CD8-positive, alpha-beta memory T cell (primary cell): ENCODE data around the gene DOK5. TPM values are rescaled to one million over a fixed set of nuclear protein-coding genes. Genes with fewer than 3 reads are reported as not detected.

Experiments used
- CTCF ChIA-PET: fragments of 350-600 bp; sonication (Branson Sonifier 250); formaldehyde crosslinking; loops from one replicate; lab custom pipeline; 2021; ENCODE audit warnings: antibody characterized with exemption; lab: Charles Lee
- POLR2A ChIA-PET: fragments of 350-600 bp; sonication (Branson Sonifier 250); formaldehyde crosslinking; loops from one replicate; lab custom pipeline; 2021; ENCODE audit warnings: antibody characterized with exemption; lab: Charles Lee
- DNase-seq, 5 donors: peaks; one replicate each; pipeline versions ENCODE4 v3.0.0 to v3.0.0-alpha.2; 2020 to 2022; ENCODE audit warnings: mixed read lengths in 1 of 5
- H3K27ac ChIP-seq: one replicate; pipeline ENCODE4 v1.7.0; 2013; ENCODE audit warnings: low read depth, mild to moderate bottlenecking, low read length, moderate library complexity
- H3K27me3 ChIP-seq: 2 replicates; pipeline ENCODE4 v1.7.0; 2013; ENCODE audit warnings: low read length, mild to moderate bottlenecking; ENCODE audit not compliant: insufficient read depth, poor library complexity, severe bottlenecking
- H3K36me3 ChIP-seq: 2 replicates; pipeline ENCODE4 v1.7.0; 2013; ENCODE audit warnings: mild to moderate bottlenecking, low read length, moderate library complexity; ENCODE audit not compliant: insufficient read depth
- H3K4me1 ChIP-seq: 2 replicates; pipeline ENCODE4 v1.7.0; 2013; ENCODE audit warnings: mild to moderate bottlenecking, low read length, moderate library complexity; ENCODE audit not compliant: insufficient read depth
- H3K4me3 ChIP-seq: 2 replicates; pipeline ENCODE4 v1.7.0; 2013; ENCODE audit warnings: mild to moderate bottlenecking, low read length
- H3K9me3 ChIP-seq: 2 replicates; pipeline ENCODE4 v1.7.0; 2013; ENCODE audit warnings: mild to moderate bottlenecking, low read length
- H3K27ac Mint-ChIP-seq, 8 donors: one replicate each; pipeline ENCODE4 v1.8.0; 2020 to 2021; ENCODE audit warnings: mixed read lengths in 8 of 8, mild to moderate bottlenecking in 6 of 8, inconsistent platforms in 3 of 8, moderate library complexity in 3 of 8
- H3K27me3 Mint-ChIP-seq, 2 donors: one replicate each; pipeline ENCODE4 v1.8.0; 2020 to 2021; ENCODE audit warnings: mixed read lengths in 2 of 2, mild to moderate bottlenecking in 1 of 2, moderate library complexity in 1 of 2
- H3K36me3 Mint-ChIP-seq, 3 donors: one replicate each; pipeline ENCODE4 v1.8.0; 2020 to 2021; ENCODE audit warnings: mixed read lengths in 3 of 3, inconsistent platforms in 1 of 3, mild to moderate bottlenecking in 1 of 3
- H3K4me1 Mint-ChIP-seq, 3 donors: one replicate each; pipeline ENCODE4 v1.8.0; 2020 to 2021; ENCODE audit warnings: mixed read lengths in 3 of 3, inconsistent platforms in 1 of 3, mild to moderate bottlenecking in 1 of 3
- H3K4me3 Mint-ChIP-seq, 7 donors: one replicate each; pipeline ENCODE4 v1.8.0; 2020 to 2021; ENCODE audit warnings: mixed read lengths in 7 of 7, mild to moderate bottlenecking in 6 of 7, moderate library complexity in 4 of 7, inconsistent platforms in 2 of 7
- H3K9me3 Mint-ChIP-seq, 5 donors: one replicate each; pipeline ENCODE4 v1.8.0; 2020 to 2022; ENCODE audit warnings: mixed read lengths in 5 of 5, mild to moderate bottlenecking in 3 of 5, moderate library complexity in 2 of 5, inconsistent platforms in 1 of 5
- polyA plus RNA-seq: library from polyadenylated mRNA; unstranded; fragments of 300-500 nt; fragmentation: Illumina TruSeq; gene quantifications from one replicate; pipeline ENCODE4 v1.2.3, GENCODE V29; 2021
- total RNA-seq, 2 experiments: library from RNA; stranded (reverse); gene quantifications; one replicate each; pipeline ENCODE4 v1.2.3, GENCODE V29; 2021

The DOK5 gene
- total and polyA plus RNA-seq, 3 experiments from 2014 or later = 4.8 to 5.1 TPM; not detected in 1

- CTCF ChIA-PET = no interaction called here
- DNase-seq = no peak
- H3K4me3 ChIP-seq = no peak overlapping the region
- POLR2A ChIA-PET = no interaction called here
- H3K27ac ChIP-seq = no peak overlapping the region
- H3K27me3 ChIP-seq = no peaks in the 10 kb centered on the region
- Mint-ChIP-seq H3K36me3 (no peaks in the 10 kb centered on the region), H3K27me3 (peaks cover 3 to 8% of the 10 kb centered on the region in 2 donors), H3K27ac (no peak overlapping the region), H3K4me3 (no peak overlapping the region), H3K4me1 (no peaks in the 10 kb centered on the region), H3K9me3 (peaks cover 0 to 2% (median 0%) of the 10 kb centered on the region in 5 donors)
- no peaks in the 10 kb centered on the region for H3K36me3 ChIP-seq
- no peaks in the 10 kb centered on the region for H3K4me1 ChIP-seq
- no peaks in the 10 kb centered on the region for H3K9me3 ChIP-seq
Observed at GRCh38 chr20:54438166-54438565, 37.2 kb upstream of the DOK5 start.

- peaks cover 0 to 14% (median 4%) of the 10 kb centered on the region in 5 donors for H3K9me3 Mint-ChIP-seq
- H3K4me3 Mint-ChIP-seq = no peak overlapping the region
- H3K9me3 ChIP-seq = no peaks in the 10 kb centered on the region
- peaks cover 0 to 1% of the 10 kb centered on the region in 2 donors for H3K27me3 Mint-ChIP-seq
- no peaks in the 10 kb centered on the region for H3K36me3 Mint-ChIP-seq
- no peak overlapping the region for H3K27ac Mint-ChIP-seq
- no peaks in the 10 kb centered on the region for H3K4me1 ChIP-seq
- H3K4me3 ChIP-seq = no peak overlapping the region
- H3K36me3 ChIP-seq = no peaks in the 10 kb centered on the region
- no peak for DNase-seq
- no peak overlapping the region for H3K27ac ChIP-seq
- no peaks in the 10 kb centered on the region for H3K4me1 Mint-ChIP-seq
- no peaks in the 10 kb centered on the region for H3K27me3 ChIP-seq
- POLR2A ChIA-PET = no interaction called here
- CTCF ChIA-PET = no interaction called here
Observed at GRCh38 chr20:54450207-54450606, 25.2 kb upstream of the DOK5 start.

DNA sequence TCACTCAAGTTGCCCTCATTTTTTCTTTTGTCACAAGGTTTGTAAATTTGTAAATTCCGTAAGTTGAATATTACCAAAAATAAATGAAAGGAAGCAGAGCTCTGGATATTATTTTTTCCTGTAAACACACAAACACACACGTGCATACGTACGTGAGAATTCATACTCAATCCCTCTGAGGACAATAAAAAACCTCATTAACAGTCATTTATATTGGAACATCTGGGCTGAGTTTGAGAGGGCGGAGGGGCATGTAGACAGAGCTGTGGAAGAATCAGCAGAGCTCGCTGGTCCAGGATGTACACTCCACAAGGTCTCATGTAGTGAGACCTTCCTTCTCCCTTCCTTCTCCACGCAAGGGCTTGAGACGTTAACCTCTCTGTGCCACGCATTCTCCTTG is 24.2 kb upstream of the DOK5 start:
- ChIA-PET POLR2A (no interaction called here), CTCF (no interaction called here)
- no peak overlapping the region for H3K4me3 Mint-ChIP-seq
- Histone ChIP-seq H3K27ac (no peak overlapping the region), H3K27me3 (no peaks in the 10 kb centered on the region), H3K4me3 (no peak overlapping the region), H3K4me1 (no peaks in the 10 kb centered on the region), H3K9me3 (no peaks in the 10 kb centered on the region), H3K36me3 (no peaks in the 10 kb centered on the region)
- no peak for DNase-seq
- H3K27me3 Mint-ChIP-seq = peaks cover 0 to 1% of the 10 kb centered on the region in 2 donors
- H3K36me3 Mint-ChIP-seq = no peaks in the 10 kb centered on the region
- H3K27ac Mint-ChIP-seq = no peak overlapping the region
- H3K9me3 Mint-ChIP-seq = peaks cover 0 to 12% (median 4%) of the 10 kb centered on the region in 5 donors
- H3K4me1 Mint-ChIP-seq = no peaks in the 10 kb centered on the region

DNA sequence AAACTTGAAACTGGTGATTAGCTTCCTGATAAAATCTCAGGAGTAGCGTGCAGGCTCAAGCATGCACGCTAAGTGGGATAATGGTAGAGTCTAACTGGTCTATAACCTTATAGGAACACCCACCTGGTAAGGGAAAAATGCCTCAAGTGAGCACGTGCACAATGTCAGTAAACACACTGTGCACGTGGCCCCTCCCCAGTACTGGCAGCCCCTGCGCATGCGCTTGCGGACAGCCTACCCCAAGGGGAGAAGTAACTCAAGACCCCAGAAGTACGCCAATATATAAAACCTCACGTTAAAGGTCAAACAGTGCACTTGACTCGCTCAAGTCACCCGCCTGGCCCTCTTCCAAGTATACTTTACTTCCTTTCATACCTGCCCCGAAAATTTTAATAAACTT is 23.1 kb upstream of the DOK5 start:
- Histone ChIP-seq H3K9me3 (no peaks in the 10 kb centered on the region), H3K4me3 (no peak overlapping the region), H3K4me1 (no peaks in the 10 kb centered on the region), H3K36me3 (no peaks in the 10 kb centered on the region), H3K27me3 (no peaks in the 10 kb centered on the region), H3K27ac (no peak overlapping the region)
- peaks cover 0 to 3% of the 10 kb centered on the region in 2 donors for H3K27me3 Mint-ChIP-seq
- peaks cover 0 to 12% (median 0%) of the 10 kb centered on the region in 5 donors for H3K9me3 Mint-ChIP-seq
- no peak for DNase-seq
- CTCF ChIA-PET = no interaction called here
- H3K36me3 Mint-ChIP-seq = no peaks in the 10 kb centered on the region
- no peak overlapping the region for H3K27ac Mint-ChIP-seq
- H3K4me3 Mint-ChIP-seq = no peak overlapping the region
- no peaks in the 10 kb centered on the region for H3K4me1 Mint-ChIP-seq
- POLR2A ChIA-PET = no interaction called here

GRCh38 chr20:54454982-54455381 is 20.4 kb upstream of the DOK5 start:
- H3K27me3 Mint-ChIP-seq = peaks cover 0 to 7% of the 10 kb centered on the region in 2 donors
- H3K36me3 Mint-ChIP-seq = no peaks in the 10 kb centered on the region
- H3K4me3 Mint-ChIP-seq = no peak overlapping the region
- H3K4me1 Mint-ChIP-seq = no peaks in the 10 kb centered on the region
- no peak overlapping the region for H3K27ac Mint-ChIP-seq
- POLR2A ChIA-PET = no interaction called here
- Histone ChIP-seq H3K27me3 (no peaks in the 10 kb centered on the region), H3K27ac (no peak overlapping the region), H3K4me1 (no peaks in the 10 kb centered on the region), H3K36me3 (no peaks in the 10 kb centered on the region), H3K9me3 (no peaks in the 10 kb centered on the region), H3K4me3 (no peak overlapping the region)
- CTCF ChIA-PET = no interaction called here
- H3K9me3 Mint-ChIP-seq = peaks cover 0 to 3% (median 2%) of the 10 kb centered on the region in 5 donors
- DNase-seq = no peak

GRCh38 chr20:54456423-54456822 is 19.0 kb upstream of the DOK5 start:
- POLR2A ChIA-PET = no interaction called here
- Mint-ChIP-seq H3K9me3 (peaks cover 0 to 3% (median under 1%) of the 10 kb centered on the region in 5 donors), H3K27ac (no peak overlapping the region), H3K27me3 (peaks cover 0 to 8% of the 10 kb centered on the region in 2 donors), H3K4me1 (no peaks in the 10 kb centered on the region), H3K36me3 (no peaks in the 10 kb centered on the region), H3K4me3 (no peak overlapping the region)
- H3K27me3 ChIP-seq = no peaks in the 10 kb centered on the region
- no peak overlapping the region for H3K4me3 ChIP-seq
- no peaks in the 10 kb centered on the region for H3K4me1 ChIP-seq
- CTCF ChIA-PET = no interaction called here
- H3K9me3 ChIP-seq = no peaks in the 10 kb centered on the region
- H3K27ac ChIP-seq = no peak overlapping the region
- no peaks in the 10 kb centered on the region for H3K36me3 ChIP-seq
- DNase-seq = no peak

DNA sequence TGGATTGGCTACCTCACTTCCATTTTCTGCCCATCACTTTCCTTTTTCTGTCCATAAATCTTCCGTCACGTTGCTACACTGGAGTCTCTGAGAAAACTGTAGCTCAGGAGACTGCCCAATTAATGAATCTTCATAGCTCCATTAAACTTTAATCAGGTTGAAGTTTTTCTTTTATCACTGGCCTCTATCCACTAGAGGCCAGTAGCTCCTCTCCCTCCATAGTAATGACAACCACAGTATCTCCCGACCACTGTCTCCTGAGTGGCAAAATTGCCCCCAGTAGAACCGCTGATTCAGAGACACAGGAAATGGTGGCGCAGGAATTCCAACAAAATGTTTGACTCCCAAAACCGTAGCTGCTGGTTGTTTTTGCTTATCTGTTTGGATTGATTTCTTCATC is 18.4 kb upstream of the DOK5 start:
- Mint-ChIP-seq H3K36me3 (no peaks in the 10 kb centered on the region), H3K27ac (no peak overlapping the region), H3K4me3 (no peak overlapping the region), H3K27me3 (peaks cover 0 to 8% of the 10 kb centered on the region in 2 donors), H3K9me3 (peaks cover 0 to 3% (median 0%) of the 10 kb centered on the region in 5 donors), H3K4me1 (no peaks in the 10 kb centered on the region)
- CTCF ChIA-PET = no interaction called here
- no peak for DNase-seq
- H3K4me3 ChIP-seq = no peak overlapping the region
- H3K9me3 ChIP-seq = no peaks in the 10 kb centered on the region
- H3K27ac ChIP-seq = no peak overlapping the region
- POLR2A ChIA-PET = no interaction called here
- no peaks in the 10 kb centered on the region for H3K27me3 ChIP-seq
- no peaks in the 10 kb centered on the region for H3K4me1 ChIP-seq
- no peaks in the 10 kb centered on the region for H3K36me3 ChIP-seq

DNA sequence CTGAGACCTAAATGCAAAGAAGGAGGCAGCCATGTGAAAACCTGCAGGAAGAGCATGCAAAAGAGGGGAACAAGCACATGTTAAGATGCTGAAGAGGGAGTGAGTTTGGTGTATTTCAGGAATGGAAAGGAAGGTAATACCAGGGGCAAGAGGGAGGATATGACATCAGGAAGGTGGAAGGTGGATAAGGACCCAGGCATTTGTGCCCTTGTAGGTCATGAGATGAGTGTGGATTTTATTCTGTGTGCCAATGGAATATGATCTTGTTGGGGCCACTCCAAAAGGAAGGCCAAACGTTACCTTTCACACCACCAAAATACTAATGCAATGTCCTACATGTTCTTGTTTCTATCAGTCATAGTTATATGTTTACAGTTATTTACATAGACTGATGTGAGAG is 17.2 kb upstream of the DOK5 start:
- no peak overlapping the region for H3K27ac ChIP-seq
- peaks cover 0 to 7% of the 10 kb centered on the region in 2 donors for H3K27me3 Mint-ChIP-seq
- DNase-seq = no peak
- H3K4me1 Mint-ChIP-seq = no peaks in the 10 kb centered on the region
- no peaks in the 10 kb centered on the region for H3K27me3 ChIP-seq
- CTCF ChIA-PET = no interaction called here
- no peaks in the 10 kb centered on the region for H3K4me1 ChIP-seq
- no peaks in the 10 kb centered on the region for H3K36me3 ChIP-seq
- no peak overlapping the region for H3K4me3 ChIP-seq
- H3K9me3 Mint-ChIP-seq = peaks cover 0 to 3% (median 0%) of the 10 kb centered on the region in 5 donors
- no peak overlapping the region for H3K27ac Mint-ChIP-seq
- no peaks in the 10 kb centered on the region for H3K9me3 ChIP-seq
- H3K36me3 Mint-ChIP-seq = no peaks in the 10 kb centered on the region
- H3K4me3 Mint-ChIP-seq = no peak overlapping the region
- POLR2A ChIA-PET = no interaction called here

DNA sequence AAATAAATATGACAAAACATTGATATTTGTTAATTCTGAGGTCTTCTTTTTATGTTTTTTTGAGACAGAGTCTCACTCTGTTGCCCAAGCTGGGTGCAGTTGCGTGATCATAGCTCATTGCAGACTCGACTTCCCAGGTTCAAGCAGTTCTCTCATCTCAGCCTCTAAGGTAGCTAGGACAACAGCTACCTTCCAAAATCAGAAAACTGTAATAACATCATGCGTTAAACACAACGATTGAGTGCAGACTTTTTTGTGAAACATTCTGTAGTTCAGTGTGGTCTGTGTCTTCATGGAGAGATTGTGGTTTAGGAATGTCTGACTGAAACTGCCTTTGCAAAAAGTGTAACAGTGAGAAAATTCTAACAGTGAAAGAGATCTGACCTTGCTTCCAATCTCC is 16.1 kb upstream of the DOK5 start:
- Mint-ChIP-seq H3K36me3 (no peaks in the 10 kb centered on the region), H3K9me3 (peaks cover 0 to 3% (median 0%) of the 10 kb centered on the region in 5 donors), H3K4me1 (no peaks in the 10 kb centered on the region), H3K4me3 (no peak overlapping the region), H3K27ac (no peak overlapping the region), H3K27me3 (peaks cover 0 to 7% of the 10 kb centered on the region in 2 donors)
- DNase-seq = no peak
- no peak overlapping the region for H3K4me3 ChIP-seq
- no peaks in the 10 kb centered on the region for H3K9me3 ChIP-seq
- no peaks in the 10 kb centered on the region for H3K4me1 ChIP-seq
- no peak overlapping the region for H3K27ac ChIP-seq
- ChIA-PET POLR2A (no interaction called here), CTCF (no interaction called here)
- H3K27me3 ChIP-seq = no peaks in the 10 kb centered on the region
- no peaks in the 10 kb centered on the region for H3K36me3 ChIP-seq
